ENCODE measurements around the gene ITPKA.
A peak's percentile ranks its signal among the peaks of the same experiment; 100 is the strongest.

Gene ITPKA

GRCh38 chr15:41511899-41512369 is 18.3 kb downstream of the ITPKA start:
- peak; percentile 24 for DNase-seq

GRCh38 chr15:41512512-41512939 is 18.9 kb downstream of the ITPKA start:
- no peak for DNase-seq

GRCh38 chr15:41512940-41513505 is 19.3 kb downstream of the ITPKA start:
- no peak for DNase-seq

- no peak for DNase-seq
Observed at GRCh38 chr15:41513506-41514227, 20.0 kb downstream of the ITPKA start, which contains the start of gene LTK. Gene LTK (minus strand): TSS chr15:41513827. CDS start chr15:41513709, 118 bp downstream.

- DNase-seq, result no peak
Observed at GRCh38 chr15:41517895-41518449, 24.3 kb downstream of the ITPKA start.

- DNase-seq, result no peak
Observed at GRCh38 chr15:41520636-41521035, 27.0 kb downstream of the ITPKA start.

GRCh38 chr15:41521614-41522013 is 27.9 kb downstream of the ITPKA start:
- no peak for DNase-seq

- DNase-seq, result no peak
Observed at GRCh38 chr15:41523097-41523496, 29.4 kb downstream of the ITPKA start.

- no peak for DNase-seq
Observed at GRCh38 chr15:41530363-41530956, 36.8 kb downstream of the ITPKA start.

GRCh38 chr15:41535544-41535943 is 41.9 kb downstream of the ITPKA start:
- no peak for DNase-seq

GRCh38 chr15:41536866-41537265 is 43.2 kb downstream of the ITPKA start:
- DNase-seq, result no peak

- no peak for DNase-seq
Observed at GRCh38 chr15:41543521-41543870, 49.8 kb downstream of the ITPKA start.

- DNase-seq, result no peak
Observed at GRCh38 chr15:41544650-41545015, 51.0 kb downstream of the ITPKA start.

GRCh38 chr15:41545218-41545617 is 51.5 kb downstream of the ITPKA start:
- DNase-seq, result no peak

- DNase-seq, result no peak
Observed at GRCh38 chr15:41546851-41547786, 53.4 kb downstream of the ITPKA start.

GRCh38 chr15:41550066-41550775 is 56.5 kb downstream of the ITPKA start:
- DNase-seq, result no peak

All from activated naive CD4-positive, alpha-beta T cell treated with anti-CD3 and anti-CD28 coated beads, Interleukin-2, amount 50 U/mL, for 16 hours (primary cell).